CD14-positive monocyte (primary cell): Measurements from ENCODE around the gene FRMPD4. TPM values are rescaled to one million over a fixed set of nuclear protein-coding genes. Genes with fewer than 3 reads are reported as not detected.

Source experiments
- DNase-seq, 3 donors: peaks; one replicate each; pipeline ENCODE4 v3.0.0-alpha.2; 2011 to 2022
- H2AFZ ChIP-seq: 2 replicates; pipeline ENCODE4 v1.6.0; 2012; ENCODE audit warnings: mild to moderate bottlenecking, low read depth, low read length, inconsistent platforms; ENCODE audit not compliant: insufficient read depth, poor library complexity, severe bottlenecking
- H3K27ac ChIP-seq, 2 donors: 1 replicate in 1 of 2; 2 replicates in 1 of 2; pipeline ENCODE4 v1.5.1; 2012 to 2013; ENCODE audit warnings: low read length in 2 of 2, control low read depth in 1 of 2, inconsistent platforms in 1 of 2, low read depth in 1 of 2, mild to moderate bottlenecking in 1 of 2
- H3K27me3 ChIP-seq, 2 donors: one replicate each; pipeline versions ENCODE4 v1.6.0 to v1.6.1; 2011 to 2013; ENCODE audit warnings: low read length in 2 of 2; ENCODE audit not compliant: control insufficient read depth in 2 of 2, insufficient read depth in 2 of 2
- H3K36me3 ChIP-seq, 2 donors: replicated peaks in 1 of 2; 1 replicate in 1 of 2; 2 replicates in 1 of 2; pipeline versions ENCODE4 v1.5.1 to v1.6.1; 2012 to 2013; ENCODE audit warnings: low read length in 2 of 2, control low read depth in 1 of 2, inconsistent platforms in 1 of 2, mild to moderate bottlenecking in 1 of 2; ENCODE audit not compliant: insufficient read depth in 2 of 2, control insufficient read depth in 1 of 2
- H3K4me1 ChIP-seq, 2 donors: 1 replicate in 1 of 2; 2 replicates in 1 of 2; pipeline versions ENCODE4 v1.5.1 to v1.6.1; 2012 to 2013; ENCODE audit warnings: low read length in 2 of 2, control low read depth in 1 of 2, inconsistent platforms in 1 of 2, mild to moderate bottlenecking in 1 of 2, moderate library complexity in 1 of 2; ENCODE audit not compliant: insufficient read depth in 2 of 2, control insufficient read depth in 1 of 2
- H3K4me2 ChIP-seq: replicated peaks from 2 replicates; pipeline ENCODE3; 2012; ENCODE audit warnings: low read length, moderate library complexity, mild to moderate bottlenecking; ENCODE audit not compliant: poor library complexity, severe bottlenecking; ENCODE audit errors: extremely low read depth
- H3K4me3 ChIP-seq, 3 experiments: fragments of 200-600 bp in 1 of 3; sonication (generic) in 1 of 3; replicated peaks in 1 of 3; 1 replicate in 2 of 3; 2 replicates in 1 of 3; pipeline ENCODE4 v1.5.1; 2011 to 2013; ENCODE audit warnings: low read length in 3 of 3, mild to moderate bottlenecking in 3 of 3, control low read depth in 2 of 3, low read depth in 2 of 3, inconsistent platforms in 1 of 3, moderate library complexity in 1 of 3
- H3K79me2 ChIP-seq: 2 replicates; pipeline ENCODE4 v1.6.0; 2012; ENCODE audit warnings: mild to moderate bottlenecking, control low read depth, inconsistent platforms, low read length, moderate library complexity; ENCODE audit not compliant: insufficient read depth
- H3K9ac ChIP-seq: 2 replicates; pipeline ENCODE4 v1.6.0; 2017; ENCODE audit warnings: low read length, mild to moderate bottlenecking; ENCODE audit not compliant: insufficient read depth, poor library complexity, severe bottlenecking
- H3K9me3 ChIP-seq, 2 donors: replicated peaks in 1 of 2; 1 replicate in 1 of 2; 2 replicates in 1 of 2; pipeline versions ENCODE4 v1.5.1 to v1.6.1; 2012 to 2013; ENCODE audit warnings: low read length in 2 of 2, control low read depth in 1 of 2; ENCODE audit not compliant: control insufficient read depth in 1 of 2, insufficient read depth in 1 of 2
- H4K20me1 ChIP-seq: 2 replicates; pipeline ENCODE4 v1.6.0; 2012; ENCODE audit warnings: mild to moderate bottlenecking, low read length, control low read depth, moderate library complexity; ENCODE audit not compliant: insufficient read depth
- H3K27ac Mint-ChIP-seq, 7 donors: one replicate each; pipeline ENCODE4 v1.8.0; 2020; ENCODE audit warnings: mild to moderate bottlenecking in 7 of 7, mixed read lengths in 7 of 7, moderate library complexity in 6 of 7, inconsistent platforms in 2 of 7
- H3K27me3 Mint-ChIP-seq, 3 donors: one replicate each; pipeline ENCODE4 v1.8.0; 2021 to 2022; ENCODE audit warnings: low read depth in 3 of 3, mild to moderate bottlenecking in 3 of 3, mixed read lengths in 3 of 3, moderate library complexity in 3 of 3, inconsistent platforms in 1 of 3
- H3K36me3 Mint-ChIP-seq, 2 donors: one replicate each; pipeline ENCODE4 v1.8.0; 2020; ENCODE audit warnings: mixed read lengths in 2 of 2, inconsistent platforms in 1 of 2, mild to moderate bottlenecking in 1 of 2
- H3K4me1 Mint-ChIP-seq: one replicate; pipeline ENCODE4 v1.8.0; 2020; ENCODE audit warnings: mild to moderate bottlenecking, mixed read lengths
- H3K4me3 Mint-ChIP-seq, 2 donors: one replicate each; pipeline ENCODE4 v1.8.0; 2020; ENCODE audit warnings: mild to moderate bottlenecking in 2 of 2, mixed read lengths in 2 of 2, moderate library complexity in 1 of 2
- H3K9me3 Mint-ChIP-seq, 7 donors: one replicate each; pipeline ENCODE4 v1.8.0; 2020 to 2022; ENCODE audit warnings: mixed read lengths in 7 of 7, mild to moderate bottlenecking in 6 of 7, moderate library complexity in 6 of 7, inconsistent platforms in 2 of 7
- WGBS: methylation state at CpG from one replicate; pipeline ENCODE4 v1.1.5; 2013; ENCODE audit warnings: missing lambda C conversion rate; ENCODE audit not compliant: insufficient coverage; 5-methylcytosine and 5-hydroxymethylcytosine counted together
- intact Hi-C, 2 donors: fragments of 100-400 bp; cut with micrococcal nuclease; formaldehyde crosslinking; loops; one replicate each; pipeline versions ENCODE4 v1.15.0 to v1.15.1; 2023
- polyA plus RNA-seq, 3 donors: library from polyadenylated mRNA; depleted of rRNA in 1 of 3; unstranded in 2 of 3; stranded (reverse) in 1 of 3; fragments of 300-500 nt in 2 of 3; fragments of >200 nt in 1 of 3; fragmentation: Illumina TruSeq in 2 of 3; gene quantifications; 1 replicate in 2 of 3; 2 replicates in 1 of 3; pipeline ENCODE4 v1.2.3, GENCODE V29; 2012 to 2021
- TF ChIP-seq, protein P1 (sequence below): fragments of 200-600 bp; IDR thresholded peaks from one replicate; pipeline ENCODE4 v1.8.0; 2022; ENCODE audit warnings: antibody characterized with exemption, mild to moderate bottlenecking

Gene FRMPD4
- polyA plus RNA-seq, 3 donors, result not detected

GRCh38 chrX:12595720-12596119 is 457.4 kb downstream of the FRMPD4 start:
- no peaks in the 10 kb centered on the region for H3K9me3 ChIP-seq
- WGBS, result no CpG with 5 or more reads among the region's 1 CpG
- no peaks in the 10 kb centered on the region for H3K4me1 ChIP-seq
- Mint-ChIP-seq H3K36me3 (no peaks in the 10 kb centered on the region), H3K27ac (no peak overlapping the region), H3K9me3 (no peaks in the 10 kb centered on the region), H3K4me1 (no peaks in the 10 kb centered on the region), H3K4me3 (no peak overlapping the region), H3K27me3 (peaks cover 0 to 3% (median 0%) of the 10 kb centered on the region in 3 donors)
- intact Hi-C loops, result no loop called here
- no peak for DNase-seq
- no peaks in the 10 kb centered on the region for H3K36me3 ChIP-seq
- no peaks in the 10 kb centered on the region for H4K20me1 ChIP-seq
- no peaks in the 10 kb centered on the region for H3K79me2 ChIP-seq
- H2AFZ ChIP-seq, result no peak overlapping the region
- H3K4me3 ChIP-seq, result no peak overlapping the region
- H3K4me2 ChIP-seq, result no peak overlapping the region
- H3K9ac ChIP-seq, result no peak overlapping the region
- no peak overlapping the region for H3K27ac ChIP-seq
- no peaks in the 10 kb centered on the region for H3K27me3 ChIP-seq
- TF ChIP-seq, protein P1, sequence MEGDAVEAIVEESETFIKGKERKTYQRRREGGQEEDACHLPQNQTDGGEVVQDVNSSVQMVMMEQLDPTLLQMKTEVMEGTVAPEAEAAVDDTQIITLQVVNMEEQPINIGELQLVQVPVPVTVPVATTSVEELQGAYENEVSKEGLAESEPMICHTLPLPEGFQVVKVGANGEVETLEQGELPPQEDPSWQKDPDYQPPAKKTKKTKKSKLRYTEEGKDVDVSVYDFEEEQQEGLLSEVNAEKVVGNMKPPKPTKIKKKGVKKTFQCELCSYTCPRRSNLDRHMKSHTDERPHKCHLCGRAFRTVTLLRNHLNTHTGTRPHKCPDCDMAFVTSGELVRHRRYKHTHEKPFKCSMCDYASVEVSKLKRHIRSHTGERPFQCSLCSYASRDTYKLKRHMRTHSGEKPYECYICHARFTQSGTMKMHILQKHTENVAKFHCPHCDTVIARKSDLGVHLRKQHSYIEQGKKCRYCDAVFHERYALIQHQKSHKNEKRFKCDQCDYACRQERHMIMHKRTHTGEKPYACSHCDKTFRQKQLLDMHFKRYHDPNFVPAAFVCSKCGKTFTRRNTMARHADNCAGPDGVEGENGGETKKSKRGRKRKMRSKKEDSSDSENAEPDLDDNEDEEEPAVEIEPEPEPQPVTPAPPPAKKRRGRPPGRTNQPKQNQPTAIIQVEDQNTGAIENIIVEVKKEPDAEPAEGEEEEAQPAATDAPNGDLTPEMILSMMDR, result no peak

DNA sequence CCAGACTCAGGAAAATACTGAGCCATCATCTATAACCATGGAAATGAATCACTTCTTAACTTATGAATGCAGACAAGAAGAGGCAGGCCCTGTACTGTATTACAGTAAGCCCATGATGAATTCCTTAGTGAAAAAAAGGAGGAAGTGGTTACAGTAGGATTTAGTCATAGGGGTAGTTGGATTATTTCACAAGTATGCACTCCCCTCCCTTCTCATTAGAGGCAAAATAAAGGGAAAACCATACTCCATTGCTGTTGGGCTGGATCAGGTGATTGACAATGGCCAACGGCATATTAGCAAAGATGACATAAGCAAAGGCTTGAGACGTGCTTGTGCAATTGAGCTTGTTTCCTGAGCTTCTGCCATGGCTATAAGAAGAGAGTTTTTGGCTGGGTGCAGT is 471.8 kb downstream of the FRMPD4 start:
- intact Hi-C loops, result no loop called here

More for the DNA sequence above, 471.8 kb downstream of the FRMPD4 start:
- no peak overlapping the region for H3K27ac ChIP-seq
- H3K9ac ChIP-seq, result no peak overlapping the region
- peak overlapping the region in 3 of 7 donors; percentile 20 to 77 (median 61) for H3K27ac Mint-ChIP-seq
- H3K4me2 ChIP-seq, result no peak overlapping the region
- no peaks in the 10 kb centered on the region for H3K9me3 ChIP-seq
- no peaks in the 10 kb centered on the region for H3K27me3 ChIP-seq
- no peak overlapping the region for H2AFZ ChIP-seq
- peaks cover 0 to 10% (median 1%) of the 10 kb centered on the region in 7 donors for H3K9me3 Mint-ChIP-seq
- TF ChIP-seq, protein P1, result no peak
- H3K4me3 Mint-ChIP-seq, result no peak overlapping the region
- H3K27me3 Mint-ChIP-seq, result peaks cover 2 to 4% (median 4%) of the 10 kb centered on the region in 3 donors
- peaks cover 12% of the 10 kb centered on the region for H3K4me1 Mint-ChIP-seq
- no peaks in the 10 kb centered on the region for H3K79me2 ChIP-seq
- H3K36me3 Mint-ChIP-seq, result no peaks in the 10 kb centered on the region
- no CpG with 5 or more reads among the region's 2 CpGs for WGBS
- peak; percentile 29 to 56 (median 43) for DNase-seq
- no peaks in the 10 kb centered on the region for H4K20me1 ChIP-seq
- H3K4me3 ChIP-seq, result no peak overlapping the region
- peaks cover 0 to 3% of the 10 kb centered on the region in 2 donors for H3K4me1 ChIP-seq
- no peaks in the 10 kb centered on the region for H3K36me3 ChIP-seq
